HG02885 (cell line): ENCODE measurements around the gene ARHGAP30.

Experiments used
- ATAC-seq: cut with Tn5 transposase; IDR thresholded peaks from one replicate; pipeline ENCODE4 v1.9.1; 2021; ENCODE audit warnings: mild to moderate bottlenecking; ENCODE audit not compliant: unreplicated experiment, poor library complexity

ARHGAP30 gene

GRCh38 chr1:161091796-161092507, 22.3 kb upstream of the ARHGAP30 start:
- ATAC-seq = no peak

GRCh38 chr1:161091093-161091492, 21.4 kb upstream of the ARHGAP30 start:
- no peak for ATAC-seq

- no peak for ATAC-seq
Observed at GRCh38 chr1:161090617-161091016, 20.9 kb upstream of the ARHGAP30 start.

- ATAC-seq = no peak
Observed at GRCh38 chr1:161089938-161090337, 20.2 kb upstream of the ARHGAP30 start.

GRCh38 chr1:161089251-161089924, 19.7 kb upstream of the ARHGAP30 start, which contains the start of gene NECTIN4:
NECTIN4 (minus strand) TSS chr1:161089558; CDS start chr1:161089296, 262 bp downstream.
- no peak for ATAC-seq

GRCh38 chr1:161088587-161089110, 19.0 kb upstream of the ARHGAP30 start:
- ATAC-seq = no peak

- ATAC-seq = no peak
Observed at GRCh38 chr1:161086457-161086856, 16.8 kb upstream of the ARHGAP30 start.

GRCh38 chr1:161085165-161085564, 15.5 kb upstream of the ARHGAP30 start:
- no peak for ATAC-seq

GRCh38 chr1:161084597-161084988, 14.9 kb upstream of the ARHGAP30 start:
- no peak for ATAC-seq

GRCh38 chr1:161083748-161084596, 14.3 kb upstream of the ARHGAP30 start:
- ATAC-seq = no peak

- no peak for ATAC-seq
Observed at GRCh38 chr1:161082996-161083747, 13.5 kb upstream of the ARHGAP30 start.

GRCh38 chr1:161082483-161082882, 12.8 kb upstream of the ARHGAP30 start:
- no peak for ATAC-seq

- ATAC-seq = no peak
Observed at GRCh38 chr1:161081519-161081918, 11.8 kb upstream of the ARHGAP30 start.

GRCh38 chr1:161080441-161081405, 11.0 kb upstream of the ARHGAP30 start:
- no peak for ATAC-seq

- ATAC-seq = no peak
Observed at GRCh38 chr1:161079436-161080110, 9.9 kb upstream of the ARHGAP30 start.

GRCh38 chr1:161077426-161077825, 7.7 kb upstream of the ARHGAP30 start:
- ATAC-seq = no peak

GRCh38 chr1:161076410-161076809, 6.7 kb upstream of the ARHGAP30 start:
- ATAC-seq = no peak

GRCh38 chr1:161074676-161075368, 5.1 kb upstream of the ARHGAP30 start:
- ATAC-seq = no peak
